ENCODE data around the gene OBI1.

The OBI1 gene

GRCh38 chr13:78601874-78602560, 56.9 kb downstream of the OBI1 start:
- no peak for FAIRE-seq

GRCh38 chr13:78601124-78601873, 57.7 kb downstream of the OBI1 start:
- FAIRE-seq: no peak

GRCh38 chr13:78600280-78600883, 58.6 kb downstream of the OBI1 start:
- FAIRE-seq: no peak

- no peak for FAIRE-seq
These were observed 59.2 kb downstream of the OBI1 start for GRCh38 chr13:78599645-78600279.

- FAIRE-seq: no peak
These were observed 59.9 kb downstream of the OBI1 start for GRCh38 chr13:78598966-78599644.

- no peak for FAIRE-seq
These were observed 60.7 kb downstream of the OBI1 start for GRCh38 chr13:78598116-78598781.

GRCh38 chr13:78597602-78597932, 61.4 kb downstream of the OBI1 start:
- no peak for FAIRE-seq

- FAIRE-seq: no peak
These were observed 62.0 kb downstream of the OBI1 start for GRCh38 chr13:78596736-78597601.

- FAIRE-seq: no peak
These were observed 62.6 kb downstream of the OBI1 start for GRCh38 chr13:78596399-78596735.

- no peak for FAIRE-seq
These were observed 63.2 kb downstream of the OBI1 start for GRCh38 chr13:78595495-78596398.

GRCh38 chr13:78594456-78594975, 64.4 kb downstream of the OBI1 start:
- FAIRE-seq: no peak

GRCh38 chr13:78593652-78594455, 65.1 kb downstream of the OBI1 start:
- FAIRE-seq: no peak

- FAIRE-seq: no peak
These were observed 65.8 kb downstream of the OBI1 start for GRCh38 chr13:78593129-78593528.

- FAIRE-seq: no peak
These were observed 66.4 kb downstream of the OBI1 start for GRCh38 chr13:78592584-78592983.

GRCh38 chr13:78589206-78589605, 69.7 kb downstream of the OBI1 start:
- FAIRE-seq: no peak

- FAIRE-seq: no peak
These were observed 71.6 kb downstream of the OBI1 start for GRCh38 chr13:78587395-78587794.

GRCh38 chr13:78586706-78587105, 72.2 kb downstream of the OBI1 start:
- FAIRE-seq: no peak

- FAIRE-seq: no peak
These were observed 82.7 kb downstream of the OBI1 start for GRCh38 chr13:78576261-78576660.

- FAIRE-seq: no peak
These were observed 86.5 kb downstream of the OBI1 start for GRCh38 chr13:78572459-78572858.

All from A204.1 (cell line).